ENCODE measurements around the gene ELL.
A peak's percentile ranks its signal among the peaks of the same experiment; 100 is the strongest.

DNA sequence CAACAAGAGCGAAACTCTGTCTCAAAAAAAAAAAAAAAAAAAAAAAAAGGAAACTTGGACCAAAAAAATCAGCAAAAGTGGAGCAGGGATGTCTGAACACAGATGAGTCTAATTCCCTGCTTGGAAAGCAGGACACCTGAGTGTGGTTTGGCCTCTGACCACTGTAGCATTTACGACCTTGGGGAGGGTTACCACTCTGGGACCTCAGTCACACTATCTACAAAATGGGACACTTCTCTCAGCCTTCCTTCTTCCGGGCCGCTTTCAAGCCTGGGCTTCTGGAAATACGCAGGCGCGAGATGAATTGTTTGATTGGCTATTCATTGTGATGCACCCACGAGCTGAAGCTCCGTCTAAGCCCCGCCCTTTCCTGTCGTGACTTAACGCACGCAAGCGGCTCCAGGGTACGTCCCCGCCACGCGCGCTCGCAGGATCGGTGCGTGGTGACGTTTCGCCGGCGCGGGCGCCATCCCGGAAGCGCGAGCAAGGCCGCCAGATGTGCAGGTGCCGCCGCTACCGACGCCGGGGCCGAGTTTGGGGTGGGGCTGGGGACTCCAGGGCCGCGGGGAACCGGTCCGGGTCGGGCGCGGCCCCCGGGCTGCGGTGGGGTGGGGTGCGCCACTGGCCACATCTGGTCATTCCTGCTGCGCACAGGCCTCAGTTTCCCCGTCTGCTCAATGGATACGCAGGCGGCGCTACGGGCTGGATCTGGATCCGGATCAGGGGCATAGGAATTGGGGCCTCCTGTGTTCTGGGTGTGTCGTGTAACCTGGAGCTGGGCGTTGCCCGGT lies 35.7 kb upstream of the ELL start, which contains the start of gene KXD1:
- TF ChIP-seq, protein P1, sequence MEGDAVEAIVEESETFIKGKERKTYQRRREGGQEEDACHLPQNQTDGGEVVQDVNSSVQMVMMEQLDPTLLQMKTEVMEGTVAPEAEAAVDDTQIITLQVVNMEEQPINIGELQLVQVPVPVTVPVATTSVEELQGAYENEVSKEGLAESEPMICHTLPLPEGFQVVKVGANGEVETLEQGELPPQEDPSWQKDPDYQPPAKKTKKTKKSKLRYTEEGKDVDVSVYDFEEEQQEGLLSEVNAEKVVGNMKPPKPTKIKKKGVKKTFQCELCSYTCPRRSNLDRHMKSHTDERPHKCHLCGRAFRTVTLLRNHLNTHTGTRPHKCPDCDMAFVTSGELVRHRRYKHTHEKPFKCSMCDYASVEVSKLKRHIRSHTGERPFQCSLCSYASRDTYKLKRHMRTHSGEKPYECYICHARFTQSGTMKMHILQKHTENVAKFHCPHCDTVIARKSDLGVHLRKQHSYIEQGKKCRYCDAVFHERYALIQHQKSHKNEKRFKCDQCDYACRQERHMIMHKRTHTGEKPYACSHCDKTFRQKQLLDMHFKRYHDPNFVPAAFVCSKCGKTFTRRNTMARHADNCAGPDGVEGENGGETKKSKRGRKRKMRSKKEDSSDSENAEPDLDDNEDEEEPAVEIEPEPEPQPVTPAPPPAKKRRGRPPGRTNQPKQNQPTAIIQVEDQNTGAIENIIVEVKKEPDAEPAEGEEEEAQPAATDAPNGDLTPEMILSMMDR (conservative IDR thresholded peaks at IDR 0.05) = 0 out of 2 replicates have a peak, but pooled peaks have one; percentile 17
- TF ChIP-seq EZH2 (IDR thresholded peaks at IDR 0.05; ENCODE audit: low read depth) = no peak
